H1 (cell line): ENCODE data around the gene FAM43B. TPM values are rescaled to one million over a fixed set of nuclear protein-coding genes. Genes with fewer than 3 reads are reported as not detected.

Source experiments
- CTCF ChIA-PET: fragments of 300-600 bp; sonication (Branson Sonifier 250); formaldehyde crosslinking; loops from one replicate; lab custom pipeline; 2021; ENCODE audit not compliant: partially characterized antibody; lab: Charles Lee
- POLR2A ChIA-PET: fragments of 300-600 bp; sonication (Branson Sonifier 250); formaldehyde crosslinking; loops from one replicate; lab custom pipeline; 2021; ENCODE audit warnings: inconsistent platforms; ENCODE audit not compliant: partially characterized antibody; lab: Charles Lee
- DNase-seq, 2 experiments: peaks; one replicate each; pipeline versions ENCODE4 v3.0.0 to v3.0.0-alpha.2; 2010 to 2022; ENCODE audit warnings: low spot score in 2 of 2, low read depth in 1 of 2, mixed read lengths in 1 of 2
- FAIRE-seq: peaks from 2 replicates; lab custom pipeline; 2011; peaks lifted over from hg19 to GRCh38; lab: Jason Lieb, UNC
- H2AFZ ChIP-seq: 2 replicates; pipeline ENCODE4 v1.8.1; 2012; ENCODE audit warnings: low read length, inconsistent platforms
- H2AK5ac ChIP-seq: 2 replicates; pipeline ENCODE4 v1.6.1; 2013; ENCODE audit warnings: low read depth, low read length
- H2BK120ac ChIP-seq: replicated peaks from 2 replicates; pipeline ENCODE3; 2013; ENCODE audit warnings: low read depth, low read length, inconsistent platforms
- H2BK12ac ChIP-seq: 2 replicates; pipeline ENCODE4 v1.6.1; 2013; ENCODE audit warnings: low read depth, low read length
- H2BK15ac ChIP-seq: 2 replicates; pipeline ENCODE4 v1.6.1; 2013; ENCODE audit warnings: low read length
- H2BK20ac ChIP-seq: 2 replicates; pipeline ENCODE4 v1.6.1; 2013; ENCODE audit warnings: low read length
- H2BK5ac ChIP-seq: 2 replicates; pipeline ENCODE4 v1.6.1; 2013; ENCODE audit warnings: low read depth, low read length
- H3K14ac ChIP-seq: 2 replicates; pipeline ENCODE4 v1.6.1; 2013; ENCODE audit warnings: inconsistent platforms; ENCODE audit not compliant: insufficient read length
- H3K18ac ChIP-seq: 2 replicates; pipeline ENCODE4 v1.6.1; 2013; ENCODE audit warnings: low read length; ENCODE audit errors: extremely low read depth
- H3K23ac ChIP-seq: 2 replicates; pipeline ENCODE4 v1.6.1; 2013; ENCODE audit warnings: inconsistent platforms; ENCODE audit not compliant: insufficient read length
- H3K23me2 ChIP-seq: 2 replicates; pipeline ENCODE4 v1.6.1; 2013; ENCODE audit warnings: low read depth, low read length
- H3K27ac ChIP-seq: 2 replicates; pipeline ENCODE4 v1.6.1; 2011; ENCODE audit warnings: low read depth, low read length, inconsistent platforms
- H3K27me3 ChIP-seq, 4 experiments: replicated peaks in 1 of 4; 1 replicate in 1 of 4; 2 replicates in 3 of 4; pipeline versions ENCODE4 v1.6.1 to v1.8.1; 2011 to 2013; ENCODE audit warnings: low read length in 3 of 4, mild to moderate bottlenecking in 3 of 4, inconsistent platforms in 2 of 4, mixed read lengths in 2 of 4, moderate library complexity in 1 of 4; ENCODE audit not compliant: control insufficient read depth in 3 of 4, insufficient read depth in 3 of 4; ENCODE audit errors: extremely low read depth in 1 of 4
- H3K36me3 ChIP-seq, 4 experiments: 2 replicates each; pipeline versions ENCODE4 v1.6.1 to v1.8.1; 2011 to 2013; ENCODE audit warnings: mild to moderate bottlenecking in 4 of 4, low read length in 3 of 4, moderate library complexity in 2 of 4, control low read depth in 1 of 4, inconsistent platforms in 1 of 4; ENCODE audit not compliant: insufficient read depth in 4 of 4, control insufficient read depth in 2 of 4
- H3K4ac ChIP-seq: replicated peaks from 2 replicates; pipeline ENCODE3; 2013; ENCODE audit warnings: low read length, low read depth, mixed read lengths, inconsistent platforms; ENCODE audit not compliant: insufficient read length
- H3K4me1 ChIP-seq, 4 experiments: replicated peaks in 1 of 4; 1 replicate in 1 of 4; 2 replicates in 3 of 4; pipeline versions ENCODE4 v1.6.1 to v1.8.1; 2011 to 2013; ENCODE audit warnings: low read length in 3 of 4, inconsistent platforms in 2 of 4, mixed read lengths in 1 of 4; ENCODE audit not compliant: insufficient read depth in 4 of 4, control insufficient read depth in 3 of 4
- H3K4me2 ChIP-seq, 2 experiments: 2 replicates each; pipeline versions ENCODE4 v1.6.1 to v1.8.1; 2011 to 2013; ENCODE audit warnings: low read depth in 2 of 2, low read length in 2 of 2, control low read depth in 1 of 2, inconsistent platforms in 1 of 2, mild to moderate bottlenecking in 1 of 2; ENCODE audit not compliant: insufficient read depth in 1 of 2
- H3K4me3 ChIP-seq, 4 experiments: fragments of 200-600, 300-600 bp in 1 of 4; sonication (generic), shearing (Covaris generic), sonication (Bioruptor Twin) in 1 of 4; 2 replicates each; pipeline versions ENCODE4 v1.5.1 to v1.8.1; 2011 to 2016; ENCODE audit warnings: low read length in 4 of 4, low read depth in 3 of 4, control low read depth in 2 of 4, inconsistent platforms in 2 of 4, mild to moderate bottlenecking in 2 of 4, mixed read lengths in 1 of 4, moderate library complexity in 1 of 4; ENCODE audit not compliant: insufficient read depth in 2 of 4; ENCODE audit errors: extremely low read depth in 1 of 4
- H3K56ac ChIP-seq: replicated peaks from 2 replicates; pipeline ENCODE3; 2013; ENCODE audit warnings: low read depth, mild to moderate bottlenecking, mixed read lengths, low read length, inconsistent platforms; ENCODE audit not compliant: insufficient read length
- H3K79me1 ChIP-seq: 2 replicates; pipeline ENCODE4 v1.6.1; 2013; ENCODE audit warnings: low read depth, low read length, control low read depth
- H3K79me2 ChIP-seq, 2 experiments: 2 replicates each; pipeline versions ENCODE4 v1.6.1 to v1.8.1; 2012 to 2013; ENCODE audit warnings: low read length in 2 of 2, mild to moderate bottlenecking in 2 of 2, inconsistent platforms in 1 of 2; ENCODE audit not compliant: insufficient read depth in 2 of 2, control insufficient read depth in 1 of 2
- H3K9ac ChIP-seq, 4 experiments: replicated peaks in 1 of 4; 1 replicate in 1 of 4; 2 replicates in 3 of 4; pipeline versions ENCODE4 v1.6.1 to v1.8.1; 2011 to 2013; ENCODE audit warnings: low read depth in 3 of 4, low read length in 3 of 4, control low read depth in 2 of 4, mild to moderate bottlenecking in 2 of 4, moderate library complexity in 2 of 4, inconsistent platforms in 1 of 4; ENCODE audit errors: extremely low read depth in 1 of 4
- H3K9me3 ChIP-seq, 2 experiments: 2 replicates each; pipeline versions ENCODE4 v1.6.1 to v1.8.1; 2012 to 2013; ENCODE audit warnings: mild to moderate bottlenecking in 2 of 2, moderate library complexity in 2 of 2, control low read depth in 1 of 2, inconsistent platforms in 1 of 2, low read depth in 1 of 2, low read length in 1 of 2, mixed read lengths in 1 of 2; ENCODE audit not compliant: insufficient read depth in 2 of 2
- H4K20me1 ChIP-seq, 2 experiments: replicated peaks in 1 of 2; 2 replicates each; pipeline versions ENCODE3 to v1.8.1; 2011 to 2013; ENCODE audit warnings: inconsistent platforms in 2 of 2, low read length in 2 of 2, mild to moderate bottlenecking in 1 of 2; ENCODE audit not compliant: insufficient read depth in 2 of 2, control insufficient read depth in 1 of 2
- H4K5ac ChIP-seq: 2 replicates; pipeline ENCODE4 v1.6.1; 2013; ENCODE audit warnings: low read length, low read depth, mixed read lengths, inconsistent platforms; ENCODE audit not compliant: insufficient read length
- H4K8ac ChIP-seq: 2 replicates; pipeline ENCODE4 v1.8.0; 2013; ENCODE audit warnings: mild to moderate bottlenecking, moderate library complexity, low read length, inconsistent platforms; ENCODE audit not compliant: insufficient read depth; ENCODE audit errors: extremely low read depth
- H4K91ac ChIP-seq: replicated peaks from 2 replicates; pipeline ENCODE3; 2013; ENCODE audit warnings: low read length, mixed read lengths, inconsistent platforms; ENCODE audit not compliant: insufficient read length
- BACH1 ChIP-seq: IDR thresholded peaks from 2 replicates; pipeline ENCODE4 v1.6.1; 2012; ENCODE audit warnings: low read length, improper control_type of control experiment
- CREB1 ChIP-seq: IDR thresholded peaks from 2 replicates; pipeline ENCODE4 v1.6.1; 2012; ENCODE audit warnings: inconsistent platforms
- KDM4A ChIP-seq: IDR thresholded peaks from one replicate; pipeline ENCODE4 v1.7.1; 2012; ENCODE audit warnings: low read depth, mild to moderate bottlenecking, moderate library complexity, low read length, inconsistent platforms; ENCODE audit not compliant: severe bottlenecking
- SRF ChIP-seq: IDR thresholded peaks from 2 replicates; pipeline ENCODE4 v1.6.1; 2011; ENCODE audit warnings: mild to moderate bottlenecking, low read depth, low read length, moderate library complexity
- TAF1 ChIP-seq: IDR thresholded peaks from 2 replicates; pipeline ENCODE4 v1.6.1; 2011; ENCODE audit warnings: mild to moderate bottlenecking, low read depth, low read length
- TBP ChIP-seq: IDR thresholded peaks from 2 replicates; pipeline ENCODE4 v1.6.1; 2011; ENCODE audit warnings: low read depth, low read length, improper control_type of control experiment
- WGBS, 2 experiments: shearing (Covaris generic) in 1 of 2; methylation state at CpG; one replicate each; pipeline versions ENCODE4 v1.1.6 to v1.1.7; 2013 to 2015; ENCODE audit warnings: low lambda C conversion rate in 2 of 2, mixed read lengths in 2 of 2, inconsistent platforms in 1 of 2, low coverage in 1 of 2, missing lambda C conversion rate in 1 of 2; ENCODE audit not compliant: insufficient replicate concordance in 2 of 2, insufficient coverage in 1 of 2, insufficient read length in 1 of 2; ENCODE audit errors: extremely low coverage in 1 of 2, missing lambda C conversion rate in 1 of 2; 5-methylcytosine and 5-hydroxymethylcytosine counted together
- long read RNA-seq, 2 experiments: library from RNA in 1 of 2; library from capped mRNA in 1 of 2; stranded (forward); transcript quantifications; one replicate each; pipeline ENCODE4 v2.0.0, GENCODE V29; 2021; ENCODE audit warnings: inconsistent platforms in 1 of 2
- polyA minus RNA-seq, 3 experiments: library from RNA; depleted of rRNA, polyadenylated mRNA; stranded (reverse); fragments of >200 nt; gene quantifications; 1 replicate in 2 of 3; 2 replicates in 1 of 3; pipeline ENCODE4 v1.2.3, GENCODE V29; 2011
- polyA plus RNA-seq, 7 experiments: library from polyadenylated mRNA; depleted of rRNA in 3 of 7; stranded (reverse) in 5 of 7; unstranded in 2 of 7; fragments of >200 nt in 5 of 7; fragments of 200-250 nt in 2 of 7; gene quantifications; 1 replicate in 5 of 7; 2 replicates in 1 of 7; 4 replicates in 1 of 7; pipeline versions ENCODE4 v1.2.1 to v1.2.3, GENCODE V29; 2011 to 2013; ENCODE audit warnings: missing spikeins in 2 of 7, mixed read lengths in 2 of 7
- total RNA-seq: library from RNA; stranded (reverse); fragmentation: NEBNext Ultra II Directional; extraction: Animal tissue kit (Norgen Biotek cat#: 25700); gene quantifications from 2 replicates; pipeline ENCODE4 v1.2.1, GENCODE V29; 2021

FAM43B gene
- total RNA-seq: 1.9 and 2.2 TPM in 2 replicates
- polyA plus RNA-seq (2011; rRNA removed): 0.88 and 1.0 TPM in 2 replicates
- polyA plus RNA-seq (2011; cell fraction: cytosol; rRNA removed): 0.71 TPM
- 1.2 TPM for polyA plus RNA-seq (2011; cell fraction: nucleus; rRNA removed)
- 0.81 to 1.7 TPM (median 1.6 TPM) in 4 replicates for polyA plus RNA-seq (2012, experiment 1 of 2)
- 2.1 TPM for polyA plus RNA-seq (2012, experiment 2 of 2)
- 0.93 TPM for polyA plus RNA-seq (2013, experiment 1 of 2)
- 0.66 TPM for polyA plus RNA-seq (2013, experiment 2 of 2)
- polyA minus RNA-seq (2011; rRNA and poly(A)+ RNA removed): 0.13 and 0.44 TPM in 2 replicates
- 1.7 TPM for polyA minus RNA-seq (2011; cell fraction: cytosol; rRNA and poly(A)+ RNA removed)
- polyA minus RNA-seq (2011; cell fraction: nucleus; rRNA and poly(A)+ RNA removed): 0.80 TPM
- long read RNA-seq, experiment 1, partial matches to known transcripts: 0 of 3 reads
- long read RNA-seq, experiment 1, other reads (novel, unspliced or antisense): 0 of 3 reads
- long read RNA-seq, experiment 2: 0 reads

GRCh38 chr1:20551945-20552727 lies at the start of gene FAM43B:
FAM43B (plus strand) TSS chr1:20552573; CDS start chr1:20552974, 401 bp downstream.
- Histone ChIP-seq H3K9me3 (no peaks in the 10 kb centered on the region), H3K23ac (no peak within 1 kb of the TSS), H3K18ac (peak within 1 kb of the TSS; percentile 71), H3K27ac (no peak within 1 kb of the TSS), H4K8ac (peak within 1 kb of the TSS; percentile 83), H4K5ac (peak within 1 kb of the TSS; percentile 4), H2BK120ac (no peak within 1 kb of the TSS), H3K4me2 (peak within 1 kb of the TSS; percentile 64 to 96), H3K4me1 (peaks cover 0 to 21% (median 11%) of the 10 kb centered on the region in 4 experiments; a peak in 4 of 7 replicates), H2AFZ (peak within 1 kb of the TSS; percentile 78; the same call in 1 of the 2 replicates), H3K14ac (no peak within 1 kb of the TSS), H2BK12ac (peak within 1 kb of the TSS; percentile 90; the same call in 1 of the 2 replicates), H2AK5ac (no peak within 1 kb of the TSS), H3K23me2 (peaks cover 19% of the 10 kb centered on the region; the same call in 1 of the 2 replicates), H4K91ac (peak within 1 kb of the TSS; percentile 74), H3K9ac (no peak within 1 kb of the TSS; a peak in 2 of 7 replicates), H3K56ac (no peak within 1 kb of the TSS), H3K4ac (no peak within 1 kb of the TSS), H3K79me2 (no peaks in the 10 kb centered on the region), H2BK20ac (no peak within 1 kb of the TSS), H2BK15ac (peak within 1 kb of the TSS; percentile 88; the same call in 1 of the 2 replicates), H3K27me3 (peaks cover 34 to 57% (median 53%) of the 10 kb centered on the region in 4 experiments), H3K4me3 (peak within 1 kb of the TSS; percentile 7 to 67 (median 42)), H3K79me1 (no peaks in the 10 kb centered on the region), H4K20me1 (peaks cover 0 to 2% of the 10 kb centered on the region in 2 experiments), H2BK5ac (no peak within 1 kb of the TSS), H3K36me3 (peaks cover 0 to 5% (median 0%) of the 10 kb centered on the region in 4 experiments; a peak in 1 of 8 replicates)
- FAIRE-seq: no peak
- WGBS, 2 experiments: 7% methylated on average over 29 of the region's 47 CpGs; no CpG with 5 or more reads in 1 of the 2 experiments
- TF ChIP-seq SRF: no peak
- peak; percentile 40; the same call in 1 of the 2 replicates for TF ChIP-seq TAF1
- peak; percentile 18; the same call in 1 of the 2 replicates for TF ChIP-seq BACH1
- TF ChIP-seq KDM4A: peak; percentile 4
- 0 out of 2 replicates have a peak, but pooled peaks have one; percentile 39 for TF ChIP-seq TBP
- TF ChIP-seq CREB1: peak; percentile 38
- ChIA-PET CTCF (interaction anchor here (0.7 to 2.1 kb wide), 9 partner anchors 23 to 102 kb away, joined by 3 to 7 read pairs (median 4); partner anchors contain the start of genes CDA and PINK1), POLR2A (interaction anchor here (0.5 to 2.3 kb wide), 7 partner anchors 11 to 887 kb away, joined by 3 to 5 read pairs (median 4); partner anchors contain the start of gene DDOST)
- peak in 1 of 2 experiments; percentile 83 for DNase-seq
